ENCODE measurements around the gene BTD. TPM values are rescaled to one million over a fixed set of nuclear protein-coding genes. Genes with fewer than 3 reads are reported as not detected.
"Not testable (repeated sequence)": the region's sequence is repeated elsewhere in the genome, so short reads cannot be mapped to it uniquely, and the experiment has no call there.

The BTD gene
- polyA plus RNA-seq, 3 donors: 6.5 to 45.0 (median 21.6) TPM

GRCh38 chr3:15595955-15596354, 5.6 kb upstream of the BTD start:
- WGBS, 3 donors: 77 to 84% (median 83%) methylated on average over 2 of the region's 2 CpGs
- no peak overlapping the region for H3K27ac ChIP-seq (ENCODE audit: low read depth, low read length)

GRCh38 chr3:15601046-15601398, 523 bp upstream of the BTD start:
- WGBS, 3 donors: 0 to 1% (median 0%) methylated on average over 19 of the region's 19 CpGs
- H3K27ac ChIP-seq (ENCODE audit: low read depth, low read length): no peak overlapping the region

GRCh38 chr3:15602146-15602536, 596 bp downstream of the BTD start:
- H3K27ac ChIP-seq (ENCODE audit: low read depth, low read length): no peak overlapping the region
- 1 to 4% (median 1%) methylated on average over 9 of the region's 9 CpGs for WGBS, 3 donors

GRCh38 chr3:15602816-15603215, 1.3 kb downstream of the BTD start:
- not testable (repeated sequence) for H3K27ac ChIP-seq (ENCODE audit: low read depth, low read length)
- 88 to 99% (median 96%) methylated on average over 3 of the region's 3 CpGs for WGBS, 3 donors

GRCh38 chr3:15604584-15604983, 3.0 kb downstream of the BTD start:
- not testable (repeated sequence) for H3K27ac ChIP-seq (ENCODE audit: low read depth, low read length)
- WGBS, 3 donors: 88 to 95% (median 91%) methylated on average over 1 of the region's 1 CpG

GRCh38 chr3:15606434-15606891, 4.9 kb downstream of the BTD start:
- H3K27ac ChIP-seq (ENCODE audit: low read depth, low read length): no peak overlapping the region
- WGBS, 3 donors: 22 to 76% (median 64%) methylated on average over 2 of the region's 2 CpGs

- WGBS, 3 donors: 71 to 80% (median 79%) methylated on average over 4 of the region's 4 CpGs
- H3K27ac ChIP-seq (ENCODE audit: low read depth, low read length): no peak overlapping the region
Measured at GRCh38 chr3:15610082-15610759, 8.7 kb downstream of the BTD start.

- 49 to 95% (median 90%) methylated on average over 3 of the region's 3 CpGs for WGBS, 3 donors
- no peak overlapping the region for H3K27ac ChIP-seq (ENCODE audit: low read depth, low read length)
Measured at GRCh38 chr3:15611018-15611417, 9.5 kb downstream of the BTD start.

GRCh38 chr3:15612001-15612400, 10.5 kb downstream of the BTD start:
- 42 to 89% (median 83%) methylated on average over 1 of the region's 1 CpG for WGBS, 3 donors

GRCh38 chr3:15614958-15615357, 13.4 kb downstream of the BTD start:
- WGBS, 3 donors: 84 to 97% (median 96%) methylated on average over 1 of the region's 1 CpG

More at GRCh38 chr3:15612001-15612400, 10.5 kb downstream of the BTD start:
- no peak overlapping the region for H3K27ac ChIP-seq (ENCODE audit: low read depth, low read length)

GRCh38 chr3:15616053-15616452, 14.5 kb downstream of the BTD start:
- 90 to 92% (median 90%) methylated on average over 6 of the region's 6 CpGs for WGBS, 3 donors
- no peak overlapping the region for H3K27ac ChIP-seq (ENCODE audit: low read depth, low read length)

More at GRCh38 chr3:15614958-15615357, 13.4 kb downstream of the BTD start:
- no peak overlapping the region for H3K27ac ChIP-seq (ENCODE audit: low read depth, low read length)

- not testable (repeated sequence) for H3K27ac ChIP-seq (ENCODE audit: low read depth, low read length)
- 89 to 97% (median 93%) methylated on average over 8 of the region's 8 CpGs for WGBS, 3 donors
Measured at GRCh38 chr3:15619659-15620464, 18.3 kb downstream of the BTD start.

- WGBS, 3 donors: 68 to 75% (median 69%) methylated on average over 4 of the region's 4 CpGs
- H3K27ac ChIP-seq (ENCODE audit: low read depth, low read length): no peak overlapping the region
Measured at GRCh38 chr3:15623535-15624440, 22.2 kb downstream of the BTD start.

- H3K27ac ChIP-seq (ENCODE audit: low read depth, low read length): no peak overlapping the region
Measured at GRCh38 chr3:15628967-15629366, 27.4 kb downstream of the BTD start.

GRCh38 chr3:15629860-15630597, 28.5 kb downstream of the BTD start:
- 34 to 42% (median 40%) methylated on average over 10 of the region's 10 CpGs for WGBS, 3 donors
- H3K27ac ChIP-seq (ENCODE audit: low read depth, low read length): no peak overlapping the region

- no peak overlapping the region for H3K27ac ChIP-seq (ENCODE audit: low read depth, low read length)
- 16 to 27% (median 27%) methylated on average over 8 of the region's 8 CpGs for WGBS, 3 donors
Measured at GRCh38 chr3:15630646-15631350, 29.3 kb downstream of the BTD start.

GRCh38 chr3:15631426-15632211, 30.1 kb downstream of the BTD start:
- no peak overlapping the region for H3K27ac ChIP-seq (ENCODE audit: low read depth, low read length)
- 86 to 88% (median 86%) methylated on average over 12 of the region's 12 CpGs for WGBS, 3 donors

All from adipose tissue (tissue), 3 donors.